Keratinocyte (primary cell): ENCODE data around the gene HSPG2.

ENCODE experiments used
- CTCF ChIP-seq, 3 experiments: IDR thresholded peaks in 1 of 3; conservative IDR thresholded peaks in 1 of 3; optimal IDR thresholded peaks in 1 of 3; 2 replicates in 2 of 3; 3 replicates in 1 of 3; pipeline versions ENCODE3 to v1.5.1; 2011; ENCODE audit warnings: low read length in 3 of 3, mild to moderate bottlenecking in 3 of 3, moderate library complexity in 2 of 3, control low read depth in 1 of 3, inconsistent platforms in 1 of 3; ENCODE audit not compliant: insufficient read depth in 2 of 3; ENCODE audit errors: extremely low read depth in 1 of 3
- EZH2 ChIP-seq: IDR thresholded peaks from one replicate; pipeline ENCODE4 v1.6.1; 2012; ENCODE audit warnings: inconsistent platforms, mild to moderate bottlenecking, low read length, moderate library complexity

GRCh38 chr1:21774835-21775549 is 162.1 kb downstream of the HSPG2 start:
- TF ChIP-seq CTCF (optimal IDR thresholded peaks at IDR 0.05 in 1 of 3, IDR thresholded peaks at IDR 0.05 in 1 of 3, conservative IDR thresholded peaks at IDR 0.05 in 1 of 3; ENCODE audit: extremely low read depth in 1 of 3, insufficient read depth in 2 of 3, low read length in 3 of 3): no peak
- TF ChIP-seq EZH2: no peak
